NCI-H2107 (cell line): Measurements from ENCODE around the gene RPS3.
"Not testable (repeated sequence)": the region's sequence is repeated elsewhere in the genome, so short reads cannot be mapped to it uniquely, and the experiment has no call there.

Source experiments
- DNase-seq: peaks from one replicate; lab custom pipeline; 2025; lab: John Stamatoyannopoulos, UW

The RPS3 gene

DNA sequence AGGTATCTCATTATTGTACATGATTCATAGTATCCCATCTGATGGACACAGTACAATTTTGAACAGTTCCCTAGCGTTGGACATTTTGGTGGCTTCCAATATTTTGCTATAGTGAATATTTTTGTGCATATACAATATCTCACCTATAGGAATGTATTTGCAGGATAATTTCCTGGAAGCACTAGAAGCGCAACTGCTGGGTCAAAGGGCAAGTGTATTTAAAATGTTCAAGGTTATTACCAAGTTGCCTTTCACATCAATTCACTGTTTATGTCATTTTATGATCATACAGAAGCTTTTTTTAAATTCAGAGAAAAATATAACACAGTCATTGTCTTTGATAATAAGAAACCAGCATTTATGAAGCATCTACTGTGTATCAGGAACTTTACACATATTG is 19.1 kb upstream of the RPS3 start:
- DNase-seq = no peak

DNA sequence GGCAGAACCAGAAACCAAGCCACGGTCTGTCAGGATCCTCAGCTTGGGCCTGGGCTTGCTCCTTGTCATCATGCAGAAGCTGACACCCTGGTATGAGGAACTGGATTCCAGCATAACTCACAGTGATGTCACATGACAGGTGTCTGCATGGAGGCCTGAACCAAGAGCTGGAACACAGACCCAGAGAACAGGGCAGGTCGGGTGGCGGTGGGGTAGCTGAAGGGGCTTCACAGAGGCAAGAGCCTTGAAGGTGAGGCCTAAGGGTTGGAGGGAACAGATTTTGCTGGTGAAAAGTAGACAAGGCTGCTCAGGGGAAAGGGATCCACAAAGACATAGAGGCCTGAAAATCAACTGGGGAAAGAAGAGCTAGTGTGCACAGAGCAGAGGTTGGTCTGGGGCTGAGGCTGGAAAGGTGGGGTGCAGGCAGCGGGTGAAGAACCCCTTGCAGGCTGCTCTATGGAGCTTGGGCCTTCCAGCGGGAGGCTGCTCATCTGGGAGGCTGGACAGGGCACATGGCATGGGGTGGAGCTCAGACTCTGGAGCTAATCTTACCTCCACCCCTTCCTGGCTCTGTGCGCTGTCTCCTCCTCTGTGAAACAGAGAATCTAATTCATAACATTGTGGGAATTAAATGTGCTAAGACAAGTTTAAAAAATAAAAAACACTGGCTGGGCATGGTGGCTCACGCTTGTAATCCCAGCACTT is 18.4 kb upstream of the RPS3 start:
- DNase-seq = no peak

DNA sequence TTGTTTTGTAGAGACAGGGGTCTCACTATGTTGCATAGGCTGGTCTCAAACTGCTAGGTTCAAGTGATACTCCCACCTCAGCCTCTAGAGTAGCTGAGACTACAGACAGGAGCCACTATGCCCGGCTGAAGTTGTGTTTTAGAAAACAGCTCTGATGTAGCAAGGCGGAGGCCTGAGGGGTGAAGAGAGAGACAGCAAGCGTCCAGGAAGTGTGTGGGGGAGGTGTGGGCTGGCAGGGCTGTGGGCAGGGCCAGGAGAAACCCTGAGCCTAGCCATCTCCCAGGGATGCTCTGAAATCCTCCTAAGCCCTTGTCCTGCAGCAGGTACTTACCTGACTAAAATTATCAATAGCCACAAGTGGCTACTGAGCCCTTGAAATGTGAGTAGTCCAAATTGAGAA is 16.1 kb upstream of the RPS3 start:
- no peak for DNase-seq

DNA sequence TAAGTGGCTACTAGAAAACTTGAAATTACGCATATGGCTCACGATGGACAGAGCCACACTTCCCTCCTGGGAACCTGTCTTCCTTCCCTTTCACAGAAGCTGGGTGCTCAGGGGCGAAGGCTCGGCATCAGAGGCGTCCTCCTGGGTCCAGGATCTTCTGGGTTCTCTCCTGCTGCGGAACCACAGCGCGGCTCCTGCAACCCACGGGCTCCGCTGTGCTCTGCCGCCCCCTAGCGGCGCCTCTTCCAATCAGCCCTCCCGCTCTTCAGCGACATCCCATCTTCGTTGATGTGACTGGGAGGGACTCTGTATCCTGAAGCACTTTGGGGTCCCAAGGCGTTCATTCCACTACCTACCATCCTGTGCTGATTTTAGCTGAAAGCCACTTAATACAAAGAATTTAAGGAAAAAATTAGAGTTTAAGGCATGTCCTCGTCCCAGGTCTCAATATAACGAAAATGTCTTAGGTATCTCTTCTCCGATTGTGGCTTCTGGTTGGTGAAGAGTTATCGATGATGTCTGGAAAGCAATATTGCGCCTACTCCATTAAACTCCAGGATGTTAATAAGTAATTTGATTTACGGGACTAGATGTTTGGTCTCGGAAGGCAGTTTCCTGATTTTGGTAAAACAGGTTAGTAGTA is 14.8 kb upstream of the RPS3 start:
- DNase-seq = peak; percentile 55

DNA sequence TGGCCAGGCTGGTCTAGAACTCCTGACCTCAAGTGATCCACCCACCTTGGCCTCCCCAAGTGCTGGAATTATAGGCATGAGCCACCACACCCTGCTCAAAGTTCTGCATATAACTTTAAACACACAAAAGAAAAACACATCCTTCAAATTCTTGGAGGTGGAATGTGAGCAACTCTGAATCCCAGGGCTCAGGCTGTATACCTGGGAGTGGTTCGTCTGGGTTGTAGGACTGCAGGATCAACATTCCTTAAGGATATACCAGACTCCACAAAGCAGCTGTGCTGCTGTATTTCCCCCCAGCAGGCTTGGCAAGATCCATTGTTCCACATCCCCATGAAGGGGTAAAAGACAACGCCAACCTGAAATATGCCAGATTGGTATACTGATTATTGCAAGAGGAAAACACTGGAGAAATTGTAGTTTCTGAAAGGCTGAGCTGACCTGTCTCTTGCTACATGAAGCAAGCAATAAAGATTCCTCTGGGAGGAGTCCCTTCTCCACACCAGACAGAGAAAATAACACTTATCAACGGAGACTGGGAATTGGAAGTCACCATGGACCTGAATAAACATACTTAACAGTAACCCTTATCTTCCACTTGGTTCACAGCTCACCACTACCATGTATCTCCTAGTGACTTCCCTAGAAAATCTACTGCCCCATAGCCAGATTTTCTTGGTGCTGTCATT is 12.2 kb upstream of the RPS3 start:
- DNase-seq = no peak

DNA sequence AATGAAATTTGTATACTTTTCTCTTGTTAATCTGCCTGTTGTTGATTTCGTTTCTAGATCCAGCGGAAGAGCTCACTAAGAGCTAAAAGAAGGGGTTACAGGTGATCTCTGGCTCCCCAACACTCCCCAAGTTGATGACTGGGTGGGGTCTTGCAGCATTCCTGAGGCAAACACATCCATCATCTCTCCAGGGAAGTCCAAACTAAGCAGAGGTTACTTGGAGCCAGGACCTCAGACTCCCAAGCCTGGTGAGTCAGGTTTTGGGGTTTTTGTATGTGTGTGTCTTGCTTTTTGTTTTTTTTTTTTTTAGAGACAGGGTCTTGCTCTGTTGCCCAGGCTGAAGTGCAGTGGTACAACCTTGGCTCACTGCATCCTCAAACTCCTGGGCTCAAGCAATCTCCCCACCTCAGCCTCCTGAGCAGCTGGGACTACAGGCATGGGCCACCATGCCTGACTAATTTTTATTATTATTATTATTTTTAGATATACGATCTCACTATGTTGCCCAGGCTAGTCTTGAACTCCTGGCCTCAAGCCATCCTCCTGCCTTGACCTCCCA is 11.5 kb upstream of the RPS3 start:
- no peak for DNase-seq

DNA sequence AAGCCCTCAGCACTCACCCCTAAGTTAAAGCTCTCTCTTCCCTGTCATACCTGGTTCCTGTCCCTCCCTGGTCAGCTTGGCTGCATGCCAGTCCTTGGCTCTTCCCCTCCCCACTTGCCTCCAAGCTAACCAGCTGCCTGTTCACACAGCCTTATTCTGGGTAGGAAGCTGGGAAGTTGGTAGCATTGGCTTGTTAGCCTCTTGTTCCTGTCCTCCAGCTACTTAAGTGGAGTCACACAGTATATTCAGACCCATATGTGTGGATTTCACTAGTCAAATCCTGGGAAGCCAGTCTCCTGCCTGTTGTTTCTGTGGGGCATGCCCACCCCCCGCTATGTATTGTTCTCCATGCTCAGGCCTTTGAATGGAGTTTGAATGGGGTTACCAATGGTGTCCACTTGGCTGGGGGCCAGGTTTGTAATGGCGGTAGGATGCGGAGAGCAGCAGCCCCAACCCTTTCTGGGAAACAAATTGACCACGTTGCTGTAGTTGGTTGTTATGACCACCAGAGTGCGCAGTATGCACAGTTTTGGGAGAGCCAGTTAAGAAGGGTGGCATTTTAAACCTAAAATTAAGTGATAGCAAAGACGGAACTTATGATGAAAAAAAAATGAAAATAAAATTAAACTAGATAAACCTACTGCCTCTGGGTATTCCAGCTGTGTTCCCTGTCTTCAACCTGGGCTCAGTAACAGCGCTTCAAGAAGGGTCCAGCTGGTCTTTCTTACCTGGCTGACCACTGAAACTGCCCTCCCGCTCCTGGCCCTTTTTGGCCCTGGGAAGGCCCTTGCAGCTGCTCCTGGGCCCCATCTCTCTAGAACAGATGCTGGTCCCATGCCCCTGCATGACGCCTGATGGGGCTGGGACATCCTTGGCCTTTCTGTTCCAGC is 10.7 kb upstream of the RPS3 start:
- peak; percentile 63 for DNase-seq

DNA sequence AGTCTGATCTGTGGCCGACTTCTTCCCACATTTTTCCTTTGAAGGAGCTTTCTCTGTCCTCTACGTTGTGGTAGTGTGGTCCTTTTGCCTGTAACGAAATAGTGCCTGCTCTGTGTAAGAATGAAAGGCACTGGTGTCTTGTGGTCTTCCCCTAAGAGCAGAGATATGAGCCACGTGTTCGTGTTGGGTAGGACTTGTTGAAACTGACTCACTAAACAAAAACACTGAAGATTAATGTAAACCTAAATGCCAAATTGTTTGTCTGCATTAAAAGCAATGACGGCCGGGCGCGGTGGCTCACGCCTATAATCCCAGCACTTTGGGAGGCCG is 10.1 kb upstream of the RPS3 start:
- DNase-seq = no peak

DNA sequence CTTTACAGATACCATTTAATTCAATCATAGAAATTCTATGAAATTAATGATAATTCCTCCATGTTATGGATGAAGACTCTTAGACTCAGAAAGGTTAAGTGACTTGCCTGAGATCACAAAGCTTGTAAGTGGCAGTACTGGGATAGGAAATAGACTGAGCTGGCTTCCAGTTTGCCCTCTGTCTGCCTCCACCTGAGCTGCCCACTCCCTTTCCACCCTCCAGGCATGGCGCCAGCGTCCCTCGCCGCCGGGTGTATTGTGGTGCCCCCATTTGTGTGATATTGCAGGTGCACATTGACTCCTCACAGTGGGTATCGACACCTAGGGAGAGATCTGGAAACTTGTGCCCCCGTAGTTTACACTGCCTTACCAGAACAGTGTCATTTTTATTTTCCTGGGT is 9.4 kb upstream of the RPS3 start:
- DNase-seq = no peak

DNA sequence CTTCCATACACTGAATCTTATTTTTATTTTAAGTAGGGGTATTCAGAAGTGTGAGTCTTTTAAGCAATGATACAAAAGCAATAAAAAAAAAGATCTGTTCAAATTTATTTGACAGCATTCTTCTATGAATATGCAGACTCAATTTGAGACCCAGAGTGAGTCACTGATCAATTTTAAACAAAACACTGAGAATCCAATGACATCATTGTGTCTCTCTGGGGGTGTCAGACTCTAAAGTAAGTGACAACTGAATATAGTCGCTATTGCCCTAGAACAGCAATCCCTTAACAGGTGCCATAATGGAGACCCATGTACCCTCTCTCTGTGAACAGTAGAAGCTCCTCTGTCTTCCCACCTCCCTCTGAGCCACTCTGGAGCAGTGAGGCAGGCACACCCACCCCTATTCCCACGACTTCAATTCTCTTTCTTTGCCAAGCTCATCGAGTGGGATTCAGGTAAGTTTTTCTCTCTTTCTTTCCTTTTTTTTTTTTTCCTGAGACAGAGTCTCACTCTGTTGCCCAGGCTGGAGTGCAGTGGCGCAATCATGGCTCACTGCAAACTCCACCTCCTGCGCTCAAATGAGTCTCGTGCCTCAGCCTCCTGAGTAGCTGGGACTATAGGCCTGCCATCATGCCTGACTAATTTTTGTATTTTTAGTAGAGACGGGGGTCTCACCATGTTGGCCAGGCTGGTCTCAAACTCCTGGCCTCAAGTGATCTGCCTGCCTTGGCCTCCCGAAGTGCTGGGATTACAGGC is 5.1 kb upstream of the RPS3 start:
- no peak for DNase-seq

DNA sequence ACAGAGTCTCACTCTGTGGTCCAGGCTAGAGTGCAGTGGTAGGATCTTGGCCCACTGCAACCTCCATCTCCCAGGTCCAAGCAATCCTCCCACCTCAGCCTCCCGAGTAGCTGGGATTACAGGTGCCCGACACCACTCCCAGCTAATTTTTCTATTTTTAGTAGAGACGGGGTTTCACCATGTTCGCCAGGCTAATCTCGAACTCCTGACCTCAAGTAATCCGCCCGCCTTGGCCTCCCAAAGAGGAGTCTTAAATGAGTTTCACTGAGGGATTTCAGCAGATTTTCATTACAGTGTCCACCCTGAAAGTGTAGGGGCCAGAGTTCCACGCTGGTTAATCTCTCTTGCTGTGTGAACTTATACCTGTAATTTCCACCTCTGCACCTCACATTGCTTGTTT is 412 bp upstream of the RPS3 start:
- no peak for DNase-seq

DNA sequence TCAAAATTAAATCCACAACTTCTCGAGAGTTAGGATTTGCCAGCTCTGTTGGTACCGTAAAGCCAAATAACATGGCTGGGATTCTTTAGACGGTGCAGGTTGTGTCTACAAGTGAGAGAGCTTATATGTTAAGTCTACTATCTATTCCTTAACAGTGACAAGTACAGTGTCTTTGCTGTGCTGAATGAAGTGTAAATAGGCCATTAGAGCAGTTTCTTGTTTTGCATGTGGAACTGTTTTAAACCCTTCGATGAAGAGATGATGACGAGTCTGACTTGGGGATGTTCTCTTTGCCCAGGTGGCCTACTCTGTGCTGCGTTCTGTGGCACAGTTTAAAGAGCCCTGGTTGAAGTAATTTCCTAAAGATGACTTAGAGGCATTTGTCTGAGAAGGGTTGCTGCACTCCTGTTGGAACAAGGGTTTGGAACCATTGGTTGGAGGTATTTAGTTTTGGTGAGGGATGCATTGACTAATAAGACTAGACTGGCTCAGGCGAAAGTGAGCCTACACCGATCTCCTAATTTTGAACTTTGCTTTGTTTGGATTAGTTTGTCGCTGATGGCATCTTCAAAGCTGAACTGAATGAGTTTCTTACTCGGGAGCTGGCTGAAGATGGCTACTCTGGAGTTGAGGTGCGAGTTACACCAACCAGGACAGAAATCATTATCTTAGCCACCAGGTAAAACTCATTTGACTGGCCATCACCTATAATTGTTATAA is 988 bp downstream of the RPS3 start:
- DNase-seq = no peak

DNA sequence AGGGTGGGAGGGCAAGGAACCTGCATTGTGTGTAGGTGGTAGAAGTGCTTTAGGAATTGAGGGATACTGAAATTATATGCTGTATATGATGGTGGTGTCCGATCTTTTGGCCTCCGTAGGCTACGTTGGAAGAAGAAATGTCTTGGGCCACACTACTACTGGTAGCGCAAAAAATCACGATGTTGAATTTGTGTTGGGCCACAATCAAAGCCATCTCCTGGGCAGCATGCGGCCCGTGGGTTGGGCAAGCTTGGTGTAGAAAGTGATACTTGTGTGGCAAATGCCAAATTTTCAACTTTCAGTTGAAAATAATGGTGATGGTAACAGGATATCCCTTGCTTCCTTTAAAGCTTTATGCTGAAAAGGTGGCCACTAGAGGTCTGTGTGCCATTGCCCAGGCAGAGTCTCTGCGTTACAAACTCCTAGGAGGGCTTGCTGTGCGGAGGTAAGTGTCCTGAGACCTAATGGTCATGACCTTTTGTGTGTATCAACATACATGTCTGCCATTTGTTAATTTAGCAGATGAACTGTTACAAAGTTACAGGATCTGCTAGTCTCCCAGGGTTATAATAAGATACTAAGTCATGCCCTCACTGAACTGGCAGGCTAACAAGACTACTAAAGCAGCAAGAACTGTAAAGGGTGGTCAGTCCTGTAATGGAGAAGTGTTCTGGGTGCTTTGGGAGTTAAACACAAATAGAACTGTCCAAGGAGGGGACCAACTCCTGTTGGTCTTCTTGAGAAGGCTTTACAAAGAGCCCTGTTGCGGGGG is 2.9 kb downstream of the RPS3 start:
- no peak for DNase-seq

DNA sequence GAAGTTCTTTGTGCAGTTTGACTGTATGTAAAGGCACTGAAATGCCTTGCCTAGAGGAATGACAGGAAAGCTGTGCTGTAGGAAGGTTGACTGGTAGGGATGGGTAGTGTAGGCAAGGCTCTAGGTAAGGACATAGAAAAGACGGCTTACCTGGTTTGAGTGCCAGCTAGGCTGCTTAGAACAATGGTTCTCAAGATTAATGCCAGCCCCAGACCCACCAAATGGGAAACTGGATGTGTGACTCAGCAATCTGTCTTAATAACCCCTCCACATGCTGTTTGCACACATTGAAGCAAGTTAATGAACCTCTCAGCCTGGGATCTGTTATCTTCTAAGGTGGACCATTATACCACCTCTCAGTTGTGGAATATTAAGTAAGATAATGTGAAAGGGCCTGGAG is 3.7 kb downstream of the RPS3 start:
- no peak for DNase-seq

DNA sequence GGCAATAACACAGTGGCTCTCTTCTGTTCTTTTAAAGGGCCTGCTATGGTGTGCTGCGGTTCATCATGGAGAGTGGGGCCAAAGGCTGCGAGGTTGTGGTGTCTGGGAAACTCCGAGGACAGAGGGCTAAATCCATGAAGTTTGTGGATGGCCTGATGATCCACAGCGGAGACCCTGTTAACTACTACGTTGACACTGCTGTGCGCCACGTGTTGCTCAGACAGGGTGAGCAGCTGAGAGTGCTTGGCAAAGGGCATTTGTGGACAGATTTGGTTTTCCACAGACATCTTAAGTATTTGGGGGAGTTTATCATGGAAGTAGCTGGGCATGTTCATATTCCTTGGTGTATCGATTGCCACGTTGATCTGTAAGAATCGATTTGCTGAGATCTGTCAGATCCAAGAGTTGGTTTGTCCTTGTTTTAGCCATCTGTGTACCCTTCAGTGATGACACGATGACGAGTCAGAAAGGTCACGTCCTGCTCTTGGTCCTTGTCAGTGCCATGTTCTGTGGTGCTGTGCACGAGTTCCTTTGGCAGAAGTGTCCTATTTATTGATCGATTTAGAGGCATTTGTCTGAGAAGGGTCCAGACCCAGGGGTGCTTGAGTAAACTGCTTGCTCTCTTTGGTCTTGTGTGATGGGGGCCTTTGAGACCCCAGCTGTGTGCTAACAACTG is 4.8 kb downstream of the RPS3 start:
- DNase-seq = no peak

DNA sequence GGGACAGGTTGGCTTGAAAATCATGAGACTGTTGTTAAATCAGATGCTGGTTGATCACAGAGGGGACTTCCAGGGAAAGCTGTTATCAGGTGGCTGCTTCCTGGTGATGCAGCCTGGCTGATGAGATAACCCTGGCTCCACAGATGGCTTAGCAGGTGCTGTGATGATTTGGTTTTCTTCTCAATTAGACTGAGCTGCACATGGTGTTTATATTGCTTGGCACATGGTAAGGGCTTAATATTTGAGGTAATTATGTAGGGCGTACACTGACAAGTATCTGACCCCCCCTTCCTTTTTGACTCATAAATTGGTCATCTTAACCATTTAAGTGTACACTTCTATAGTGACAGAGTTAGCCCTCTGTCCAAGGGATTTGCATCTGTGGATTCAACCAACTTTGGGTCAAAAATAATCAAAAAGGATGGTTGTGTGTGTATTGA is 7.0 kb downstream of the RPS3 start:
- no peak for DNase-seq

DNA sequence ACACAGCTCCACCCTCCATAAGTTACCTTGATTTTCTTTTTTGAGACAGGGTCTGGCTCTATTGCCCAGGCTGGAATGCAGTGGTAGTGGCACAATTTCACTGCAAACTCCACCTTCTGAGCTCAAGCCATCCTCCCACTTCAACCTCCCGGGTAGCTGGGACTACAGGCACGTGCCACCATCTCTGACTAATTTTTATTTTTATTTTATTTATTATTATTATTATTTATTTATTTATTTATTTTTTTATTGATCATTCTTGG is 9.6 kb downstream of the RPS3 start:
- DNase-seq = no peak

DNA sequence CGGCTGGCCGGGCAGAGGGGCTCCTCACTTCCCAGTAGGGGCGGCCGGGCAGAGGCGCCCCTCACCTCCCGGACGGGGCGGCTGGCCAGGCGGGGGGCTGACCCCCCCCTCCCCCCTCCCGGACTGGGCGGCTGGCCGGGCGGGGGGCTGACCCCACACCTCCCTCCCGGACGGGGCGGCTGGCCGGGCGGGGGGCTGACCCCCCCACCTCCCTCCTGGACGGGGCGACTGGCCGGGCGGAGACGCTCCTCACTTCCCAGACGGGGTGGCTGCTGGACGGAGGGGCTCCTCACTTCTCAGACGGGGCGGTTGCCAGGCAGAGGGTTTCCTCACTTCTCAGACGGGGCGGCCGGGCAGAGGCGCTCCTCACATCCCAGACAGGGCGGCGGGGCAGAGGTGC is 10.7 kb downstream of the RPS3 start:
- DNase-seq = not testable (repeated sequence)

DNA sequence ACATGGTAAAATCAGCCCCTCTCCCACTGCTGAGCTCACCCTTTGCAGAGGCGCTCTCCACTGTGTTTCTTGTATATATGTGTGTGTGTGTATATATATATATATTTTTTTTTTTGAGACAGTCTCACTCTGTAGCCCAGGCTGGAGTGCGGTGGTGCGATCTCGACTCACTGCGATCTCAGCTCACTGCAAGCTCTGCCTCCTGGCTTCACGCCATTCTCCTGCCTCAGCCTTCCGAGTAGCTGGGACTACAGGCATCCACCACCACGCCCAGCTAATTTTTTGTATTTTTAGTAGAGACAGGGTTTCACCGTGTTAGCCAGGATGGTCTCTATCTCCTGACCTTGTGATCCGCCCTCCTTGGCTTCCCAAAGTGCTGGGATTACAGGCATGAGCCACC is 13.8 kb downstream of the RPS3 start:
- not testable (repeated sequence) for DNase-seq

DNA sequence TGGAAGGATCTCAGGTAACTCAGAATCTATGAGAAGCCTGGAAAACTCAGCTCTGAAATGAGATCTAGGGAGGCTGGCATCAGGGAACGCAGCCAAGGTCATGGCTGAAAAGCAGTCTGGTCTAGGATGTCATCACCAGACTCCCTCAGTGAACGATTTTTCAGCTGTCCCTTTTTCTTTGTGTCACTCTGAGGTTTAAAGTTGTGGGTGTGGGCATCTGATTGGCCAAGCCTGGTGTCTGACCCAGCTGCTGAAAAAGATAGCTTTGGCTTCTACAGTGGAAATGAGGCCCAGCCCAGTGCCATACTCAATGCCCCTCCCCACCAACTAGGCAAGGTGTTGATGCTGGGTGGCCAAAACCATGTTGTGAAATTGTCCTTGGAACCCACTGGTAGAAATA is 14.5 kb downstream of the RPS3 start:
- DNase-seq = no peak
